Prostate gland (tissue), 2 donors: Measurements from ENCODE around the gene CHRM2. TPM values are rescaled to one million over a fixed set of nuclear protein-coding genes. Genes with fewer than 3 reads are reported as not detected.

Experiments used
- DNase-seq: peaks from one replicate; pipeline ENCODE4 v3.0.0-alpha.2; 2019; ENCODE audit warnings: low spot score
- H3K27ac ChIP-seq, 2 donors: fragments of 200-600 bp; sonication (generic); 2 replicates each; pipeline ENCODE4 v1.5.1; 2017 to 2019
- H3K27me3 ChIP-seq: fragments of 200-600 bp; sonication (generic); replicated peaks from 2 replicates; pipeline ENCODE4 v1.5.1; 2019; ENCODE audit not compliant: insufficient read depth
- H3K36me3 ChIP-seq, 2 donors: fragments of 200-600 bp; sonication (generic); 1 replicate in 1 of 2; 2 replicates in 1 of 2; pipeline versions ENCODE4 v1.5.1 to v1.8.1; 2017 to 2019
- H3K4me1 ChIP-seq: fragments of 200-600 bp; sonication (generic); replicated peaks from 2 replicates; pipeline ENCODE4 v1.5.1; 2019
- H3K4me3 ChIP-seq, 2 donors: fragments of 200-600 bp; sonication (generic); 2 replicates each; pipeline ENCODE4 v1.5.1; 2017 to 2019
- H3K9me3 ChIP-seq: fragments of 200-600 bp; sonication (generic); 2 replicates; pipeline ENCODE4 v1.5.1; 2017
- POLR2A ChIP-seq: fragments of 450-650 bp; IDR thresholded peaks from one replicate; pipeline ENCODE4 v1.6.1; 2016; ENCODE audit warnings: antibody characterized with exemption, mild to moderate bottlenecking
- POLR2AphosphoS5 ChIP-seq: sonication (generic); formaldehyde crosslinking; IDR thresholded peaks from one replicate; pipeline ENCODE4 v1.6.1; 2017; ENCODE audit warnings: antibody characterized with exemption
- WGBS: methylation state at CpG from one replicate; pipeline ENCODE4 v1.1.5; 2018; 5-methylcytosine and 5-hydroxymethylcytosine counted together
- intact Hi-C: fragments of 100-400 bp; cut with DNase I; formaldehyde crosslinking; loops from one replicate; pipeline ENCODE4 v1.14.2; 2022
- total RNA-seq, 2 donors: library from RNA; depleted of rRNA; stranded (reverse); fragments of >200 nt; gene quantifications; one replicate each; pipeline ENCODE4 v1.1.0, GENCODE V29; 2016
- TF ChIP-seq, protein P1 (sequence below), 4 experiments: fragments of 200-600 bp in 2 of 4; fragments of 450-650 bp in 2 of 4; sonication (generic) in 2 of 4; IDR thresholded peaks; 1 replicate in 3 of 4; 2 replicates in 1 of 4; pipeline ENCODE4 v1.5.1; 2016 to 2019; ENCODE audit warnings: antibody characterized with exemption in 4 of 4, mild to moderate bottlenecking in 2 of 4, moderate library complexity in 2 of 4

CHRM2 gene
- total RNA-seq, 2 donors from 2014 or later: 0.40 TPM; not detected in 1

DNA sequence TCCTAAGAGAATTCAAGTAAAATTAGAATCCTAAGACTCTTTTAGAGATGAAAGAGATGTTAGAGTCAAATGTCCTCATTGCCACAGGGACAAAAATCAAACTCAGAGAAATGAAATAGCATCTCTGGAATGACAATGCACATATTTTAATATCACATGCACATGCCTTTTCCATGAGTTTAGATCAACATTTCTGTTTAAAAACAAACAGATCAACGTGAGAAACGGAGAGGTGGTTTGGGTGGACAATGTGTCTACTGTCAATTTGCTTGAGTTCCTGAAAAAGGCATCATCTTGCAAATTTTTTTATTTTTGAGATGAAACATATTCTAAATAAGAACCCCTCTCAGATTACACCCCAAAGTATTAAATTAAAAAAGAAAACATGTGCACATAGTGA lies 130.0 kb downstream of the CHRM2 start:
- intact Hi-C loops: no loop called here
- H3K27me3 ChIP-seq: no peaks in the 10 kb centered on the region
- H3K27ac ChIP-seq: no peak overlapping the region
- DNase-seq: no peak
- H3K4me1 ChIP-seq: no peaks in the 10 kb centered on the region
- no peak for TF ChIP-seq POLR2AphosphoS5
- TF ChIP-seq POLR2A: no peak
- TF ChIP-seq, protein P1, sequence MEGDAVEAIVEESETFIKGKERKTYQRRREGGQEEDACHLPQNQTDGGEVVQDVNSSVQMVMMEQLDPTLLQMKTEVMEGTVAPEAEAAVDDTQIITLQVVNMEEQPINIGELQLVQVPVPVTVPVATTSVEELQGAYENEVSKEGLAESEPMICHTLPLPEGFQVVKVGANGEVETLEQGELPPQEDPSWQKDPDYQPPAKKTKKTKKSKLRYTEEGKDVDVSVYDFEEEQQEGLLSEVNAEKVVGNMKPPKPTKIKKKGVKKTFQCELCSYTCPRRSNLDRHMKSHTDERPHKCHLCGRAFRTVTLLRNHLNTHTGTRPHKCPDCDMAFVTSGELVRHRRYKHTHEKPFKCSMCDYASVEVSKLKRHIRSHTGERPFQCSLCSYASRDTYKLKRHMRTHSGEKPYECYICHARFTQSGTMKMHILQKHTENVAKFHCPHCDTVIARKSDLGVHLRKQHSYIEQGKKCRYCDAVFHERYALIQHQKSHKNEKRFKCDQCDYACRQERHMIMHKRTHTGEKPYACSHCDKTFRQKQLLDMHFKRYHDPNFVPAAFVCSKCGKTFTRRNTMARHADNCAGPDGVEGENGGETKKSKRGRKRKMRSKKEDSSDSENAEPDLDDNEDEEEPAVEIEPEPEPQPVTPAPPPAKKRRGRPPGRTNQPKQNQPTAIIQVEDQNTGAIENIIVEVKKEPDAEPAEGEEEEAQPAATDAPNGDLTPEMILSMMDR (IDR thresholded peaks at IDR 0.05): no peak
- no peaks in the 10 kb centered on the region for H3K9me3 ChIP-seq
- H3K36me3 ChIP-seq: no peaks in the 10 kb centered on the region
- H3K4me3 ChIP-seq: no peak overlapping the region
- 58% methylated on average over 2 of the region's 2 CpGs for WGBS

DNA sequence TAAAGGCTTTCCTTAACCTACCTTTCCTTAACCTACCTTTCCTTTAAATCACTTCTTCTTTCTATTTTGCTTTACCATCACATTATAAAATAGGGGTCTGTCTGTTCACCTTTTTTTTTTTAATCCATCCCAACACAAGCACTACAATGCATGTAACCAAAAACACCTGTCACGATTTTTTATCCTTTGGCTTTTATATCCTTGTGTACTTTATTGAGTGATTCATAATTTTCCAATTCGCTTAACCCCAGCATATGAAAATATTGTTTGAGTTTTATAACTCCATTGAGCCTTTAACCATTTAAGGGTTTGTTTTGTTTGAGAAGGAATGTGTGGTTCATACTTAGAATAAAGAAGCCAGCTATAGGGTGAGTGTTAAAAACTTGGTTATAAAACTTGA lies 132.2 kb downstream of the CHRM2 start:
- Histone ChIP-seq H3K4me3 (no peak overlapping the region), H3K27me3 (no peaks in the 10 kb centered on the region), H3K4me1 (no peaks in the 10 kb centered on the region), H3K36me3 (no peaks in the 10 kb centered on the region), H3K27ac (no peak overlapping the region), H3K9me3 (no peaks in the 10 kb centered on the region)
- WGBS: 16% methylated on average over 2 of the region's 2 CpGs
- TF ChIP-seq POLR2A: no peak
- TF ChIP-seq, protein P1 (IDR thresholded peaks at IDR 0.05): no peak
- TF ChIP-seq POLR2AphosphoS5: no peak
- intact Hi-C loops: no loop called here
- DNase-seq: no peak

- no peak for DNase-seq
- TF ChIP-seq POLR2AphosphoS5: no peak
- TF ChIP-seq POLR2A: no peak
- TF ChIP-seq, protein P1 (IDR thresholded peaks at IDR 0.05): no peak
- intact Hi-C loops: no loop called here
- H3K9me3 ChIP-seq: no peaks in the 10 kb centered on the region
- H3K27ac ChIP-seq: no peak overlapping the region
- 7% methylated on average over 2 of the region's 2 CpGs for WGBS
- H3K4me1 ChIP-seq: no peaks in the 10 kb centered on the region
- no peaks in the 10 kb centered on the region for H3K36me3 ChIP-seq
- H3K4me3 ChIP-seq: no peak overlapping the region
- H3K27me3 ChIP-seq: no peaks in the 10 kb centered on the region
Measured at GRCh38 chr7:137001041-137001440, 132.6 kb downstream of the CHRM2 start.

- whole genome bisulfite sequencing: 74% methylated on average over 3 of the region's 3 CpGs
- Histone ChIP-seq H3K36me3 (no peaks in the 10 kb centered on the region), H3K27ac (no peak overlapping the region), H3K4me1 (no peaks in the 10 kb centered on the region), H3K4me3 (no peak overlapping the region), H3K9me3 (no peaks in the 10 kb centered on the region), H3K27me3 (no peaks in the 10 kb centered on the region)
- DNase-seq: no peak
- intact Hi-C loops: no loop called here
- TF ChIP-seq POLR2A: no peak
- TF ChIP-seq, protein P1 (IDR thresholded peaks at IDR 0.05): no peak
- TF ChIP-seq POLR2AphosphoS5: no peak
Measured at GRCh38 chr7:137001478-137001877, 133.0 kb downstream of the CHRM2 start.

GRCh38 chr7:137003086-137003485 lies 134.6 kb downstream of the CHRM2 start:
- Histone ChIP-seq H3K27me3 (no peaks in the 10 kb centered on the region), H3K9me3 (no peaks in the 10 kb centered on the region), H3K27ac (no peak overlapping the region), H3K4me1 (no peaks in the 10 kb centered on the region), H3K36me3 (no peaks in the 10 kb centered on the region), H3K4me3 (no peak overlapping the region)
- TF ChIP-seq POLR2AphosphoS5 (no peak), POLR2A (no peak)
- TF ChIP-seq, protein P1 (IDR thresholded peaks at IDR 0.05): no peak
- intact Hi-C loops: no loop called here
- DNase-seq: no peak
- 88% methylated on average over 2 of the region's 2 CpGs for WGBS
